GM21825 (cell line): Measurements from ENCODE around the gene DEPDC5.

Experiments used
- ATAC-seq: cut with Tn5 transposase; IDR thresholded peaks from one replicate; pipeline ENCODE4 v1.9.1; 2021; ENCODE audit warnings: mild to moderate bottlenecking, moderate library complexity; ENCODE audit not compliant: unreplicated experiment

Gene DEPDC5

GRCh38 chr22:31944700-31945442 is 191.1 kb downstream of the DEPDC5 start:
- ATAC-seq, result peak; percentile 20

GRCh38 chr22:31945443-31945855 is 191.6 kb downstream of the DEPDC5 start:
- ATAC-seq, result no peak

- no peak for ATAC-seq
These were observed 192.3 kb downstream of the DEPDC5 start for GRCh38 chr22:31945971-31946680.

GRCh38 chr22:31947296-31947695 is 193.5 kb downstream of the DEPDC5 start:
- ATAC-seq, result no peak

- ATAC-seq, result no peak
These were observed 194.2 kb downstream of the DEPDC5 start for GRCh38 chr22:31948002-31948401.

GRCh38 chr22:31950226-31950625 is 196.4 kb downstream of the DEPDC5 start:
- no peak for ATAC-seq

GRCh38 chr22:31951194-31952093 is 197.6 kb downstream of the DEPDC5 start:
- ATAC-seq, result no peak

GRCh38 chr22:31952094-31952401 is 198.2 kb downstream of the DEPDC5 start:
- ATAC-seq, result no peak

GRCh38 chr22:31952472-31952871 is 198.7 kb downstream of the DEPDC5 start:
- ATAC-seq, result no peak

GRCh38 chr22:31953261-31953660 is 199.4 kb downstream of the DEPDC5 start:
- ATAC-seq, result no peak

- no peak for ATAC-seq
These were observed 201.0 kb downstream of the DEPDC5 start for GRCh38 chr22:31954535-31955523.

- ATAC-seq, result no peak
These were observed 202.5 kb downstream of the DEPDC5 start for GRCh38 chr22:31956360-31956759.
